C4-2B (cell line): ENCODE data around the gene INKA1.

ENCODE experiments used
- CTCF ChIP-seq: fragments of 450-650 bp; conservative IDR thresholded peaks from 2 replicates; pipeline ENCODE4 v1.5.1; 2017; ENCODE audit warnings: mild to moderate bottlenecking
- ZFX ChIP-seq: fragments of 450-650 bp; IDR thresholded peaks from 2 replicates; pipeline ENCODE4 v1.6.1; 2017

GRCh38 chr3:49771340-49771938, 31.6 kb upstream of the INKA1 start:
- no peak for TF ChIP-seq ZFX
- no peak for TF ChIP-seq CTCF
